Transverse colon (tissue), 4 donors: Measurements from ENCODE around the gene DPYD. TPM values are rescaled to one million over a fixed set of nuclear protein-coding genes. Genes with fewer than 3 reads are reported as not detected.

Source experiments
- DNase-seq: peaks from one replicate; pipeline ENCODE4 v3.0.0-alpha.2; 2019
- H3K27ac ChIP-seq, 4 donors: fragments of 200-600 bp; sonication (generic); 2 replicates each; pipeline ENCODE4 v1.5.1; 2016 to 2018; ENCODE audit warnings: inconsistent platforms in 4 of 4
- H3K27me3 ChIP-seq: fragments of 200-600 bp; sonication (generic); 2 replicates; pipeline ENCODE4 v1.5.1; 2017; ENCODE audit warnings: inconsistent platforms
- H3K36me3 ChIP-seq, 4 donors: fragments of 200-600 bp; sonication (generic); 2 replicates each; pipeline ENCODE4 v1.5.1; 2017 to 2019; ENCODE audit warnings: inconsistent platforms in 4 of 4
- H3K4me1 ChIP-seq, 4 donors: fragments of 200-600 bp; sonication (generic); 2 replicates each; pipeline ENCODE4 v1.5.1; 2017 to 2020; ENCODE audit warnings: inconsistent platforms in 4 of 4
- H3K4me3 ChIP-seq, 4 donors: fragments of 200-600 bp; sonication (generic); 1 replicate in 1 of 4; 2 replicates in 3 of 4; pipeline versions ENCODE4 v1.5.1 to v1.6.1; 2017 to 2019; ENCODE audit warnings: inconsistent platforms in 4 of 4
- H3K9me3 ChIP-seq, 2 donors: fragments of 200-600 bp; sonication (generic); 2 replicates each; pipeline ENCODE4 v1.5.1; 2017 to 2019; ENCODE audit warnings: inconsistent platforms in 2 of 2
- CTCF ChIP-seq, 5 experiments: fragments of 200-600 bp in 3 of 5; fragments of 450-650 bp in 2 of 5; sonication (generic) in 3 of 5; IDR thresholded peaks; 1 replicate in 2 of 5; 2 replicates in 3 of 5; pipeline ENCODE4 v1.5.1; 2016 to 2017; ENCODE audit warnings: antibody characterized with exemption in 5 of 5, inconsistent platforms in 3 of 5, mild to moderate bottlenecking in 2 of 5, moderate library complexity in 1 of 5
- EP300 ChIP-seq: sonication (generic); formaldehyde crosslinking; IDR thresholded peaks from one replicate; pipeline ENCODE4 v1.6.1; 2017; ENCODE audit warnings: antibody characterized with exemption, low read depth
- POLR2A ChIP-seq: fragments of 450-650 bp; IDR thresholded peaks from one replicate; pipeline ENCODE4 v1.6.1; 2016; ENCODE audit warnings: antibody characterized with exemption, mild to moderate bottlenecking, moderate library complexity
- POLR2AphosphoS5 ChIP-seq, 3 donors: sonication (generic); formaldehyde crosslinking; IDR thresholded peaks; one replicate each; pipeline ENCODE4 v1.6.1; 2016; ENCODE audit warnings: antibody characterized with exemption in 3 of 3
- WGBS, 2 donors: methylation state at CpG; one replicate each; pipeline ENCODE4 v1.1.5; 2018; ENCODE audit warnings: low coverage in 1 of 2; 5-methylcytosine and 5-hydroxymethylcytosine counted together
- in situ Hi-C, 4 donors: fragments of 200-750 bp; cut with MboI; loops; one replicate each; pipeline versions ENCODE4 v1.15.0 to v1.15.1; 2017; ENCODE audit warnings: low sequenced_read_pairs in 3 of 4, low pct_ligation_motif_present in 1 of 4, low pct_unique_long_range_greater_than_20kb in 1 of 4
- intact Hi-C: fragments of 100-400 bp; cut with DNase I; formaldehyde crosslinking; loops from one replicate; pipeline ENCODE4 v1.15.1; 2023; ENCODE audit warnings: low total_unique reads
- total RNA-seq, 4 donors: library from RNA; depleted of rRNA; stranded (reverse); fragments of >200 nt; gene quantifications; one replicate each; pipeline ENCODE4 v1.1.0, GENCODE V29; 2016

DPYD gene
- total RNA-seq, 4 donors from 2014 or later = 11.2 to 34.8 (median 26.0) TPM

- TF ChIP-seq CTCF (IDR thresholded peaks at IDR 0.05) = no peak
- TF ChIP-seq POLR2A = no peak
- no peak for TF ChIP-seq POLR2AphosphoS5 (IDR thresholded peaks at IDR 0.05)
- TF ChIP-seq EP300 = no peak
- intact Hi-C loops (no loop called here), in situ Hi-C loops (no loop called here)
- Histone ChIP-seq H3K4me1 (no peaks in the 10 kb centered on the region), H3K27me3 (no peaks in the 10 kb centered on the region), H3K36me3 (no peaks in the 10 kb centered on the region), H3K9me3 (no peaks in the 10 kb centered on the region), H3K27ac (no peak overlapping the region), H3K4me3 (no peak overlapping the region)
- whole genome bisulfite sequencing, 2 donors = 88 to 95% methylated on average over 2 to 3 of the region's 3 CpGs
- DNase-seq = no peak
Measured at GRCh38 chr1:97201641-97202040, 719.2 kb downstream of the DPYD start.

GRCh38 chr1:97200595-97200994 is 720.2 kb downstream of the DPYD start:
- no peaks in the 10 kb centered on the region for H3K27me3 ChIP-seq
- H3K9me3 ChIP-seq = no peaks in the 10 kb centered on the region
- no peak for TF ChIP-seq POLR2AphosphoS5 (IDR thresholded peaks at IDR 0.05)
- no peak for TF ChIP-seq CTCF (IDR thresholded peaks at IDR 0.05)
- TF ChIP-seq EP300 = no peak
- no peak for TF ChIP-seq POLR2A
- H3K27ac ChIP-seq = no peak overlapping the region
- H3K36me3 ChIP-seq = no peaks in the 10 kb centered on the region
- WGBS, 2 donors = 35 to 69% methylated on average over 2 of the region's 2 CpGs
- no peaks in the 10 kb centered on the region for H3K4me1 ChIP-seq
- in situ Hi-C loops (no loop called here), intact Hi-C loops (no loop called here)
- H3K4me3 ChIP-seq = no peak overlapping the region
- no peak for DNase-seq

DNA sequence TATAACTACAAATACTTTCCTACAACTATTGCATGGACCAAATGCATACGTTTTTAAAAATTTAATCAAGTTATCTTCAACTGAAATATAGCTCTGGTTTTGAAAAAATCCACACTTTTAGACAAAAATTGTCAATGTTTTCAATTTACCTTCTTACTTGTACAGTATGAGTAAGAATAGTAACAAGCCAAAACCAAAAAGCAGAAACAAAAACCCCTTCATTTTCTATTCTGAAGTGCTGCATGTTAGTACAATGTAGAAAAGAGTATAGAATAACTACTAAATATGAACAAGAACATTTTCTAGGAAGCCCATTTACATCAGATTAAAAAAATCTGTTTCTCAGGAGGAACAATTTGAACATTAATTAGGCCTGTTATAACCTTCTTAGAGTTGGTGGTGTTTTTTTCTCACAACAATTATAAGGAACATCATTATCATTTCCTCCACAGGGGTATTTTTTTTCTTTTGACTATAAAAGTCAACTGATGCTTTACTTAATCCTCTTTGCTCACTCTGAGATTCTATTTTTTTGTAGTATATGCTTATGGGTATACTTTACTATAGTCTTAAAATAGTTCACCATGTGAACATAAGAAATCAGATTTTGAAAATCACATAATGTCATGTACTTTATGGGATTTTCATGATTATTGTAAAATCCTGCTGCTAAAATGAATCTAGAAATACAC is 723.9 kb downstream of the DPYD start:
- intact Hi-C loops = no loop called here
- 75 to 80% methylated on average over 1 of the region's 1 CpG for WGBS, 2 donors
- H3K4me3 ChIP-seq = no peak overlapping the region
- TF ChIP-seq CTCF (IDR thresholded peaks at IDR 0.05) (no peak), POLR2A (no peak)
- no peak overlapping the region for H3K27ac ChIP-seq
- H3K9me3 ChIP-seq = no peaks in the 10 kb centered on the region
- H3K36me3 ChIP-seq = no peaks in the 10 kb centered on the region
- DNase-seq = no peak
- no peaks in the 10 kb centered on the region for H3K4me1 ChIP-seq
- H3K27me3 ChIP-seq = no peaks in the 10 kb centered on the region
- in situ Hi-C loops = no loop called here

DNA sequence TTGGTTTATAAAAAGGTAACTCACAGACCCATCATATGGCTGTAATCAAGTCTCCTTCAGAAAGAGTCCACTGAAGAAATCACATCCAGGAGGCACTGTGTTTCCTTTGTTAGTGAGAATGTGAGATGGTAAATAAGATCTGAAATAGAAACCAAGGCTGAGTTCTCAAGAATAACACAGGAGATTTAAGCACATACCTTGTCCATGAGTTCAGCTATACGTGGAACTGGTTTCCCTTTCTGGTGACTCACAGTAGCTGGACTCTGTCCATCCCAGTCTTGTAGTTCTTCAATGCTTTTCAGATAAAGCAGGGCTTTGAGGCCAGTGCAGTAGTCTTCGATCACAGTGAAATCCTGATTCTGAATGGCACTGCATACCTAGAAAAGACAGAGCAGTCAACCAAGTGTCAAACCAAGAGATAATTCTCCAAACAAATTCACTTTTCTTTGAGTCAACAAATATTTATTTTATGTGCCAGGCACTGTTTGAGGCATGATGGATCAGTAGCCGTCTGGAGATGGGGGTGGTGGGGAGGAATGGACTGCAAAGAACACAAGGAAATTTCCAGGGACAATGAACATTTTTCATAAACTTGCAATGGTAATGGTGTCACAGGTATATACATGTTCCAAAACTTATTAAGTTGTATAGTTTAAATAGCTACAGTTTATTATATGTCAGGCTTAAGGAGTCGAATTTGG is 727.8 kb downstream of the DPYD start:
- no peaks in the 10 kb centered on the region for H3K9me3 ChIP-seq
- TF ChIP-seq POLR2A = no peak
- no peak for DNase-seq
- no peaks in the 10 kb centered on the region for H3K4me1 ChIP-seq
- no peak overlapping the region for H3K27ac ChIP-seq
- in situ Hi-C loops (no loop called here), intact Hi-C loops (no loop called here)
- H3K36me3 ChIP-seq = no peaks in the 10 kb centered on the region
- WGBS, 2 donors = 58% methylated on average over 4 of the region's 4 CpGs
- no peaks in the 10 kb centered on the region for H3K27me3 ChIP-seq
- no peak overlapping the region for H3K4me3 ChIP-seq

DNA sequence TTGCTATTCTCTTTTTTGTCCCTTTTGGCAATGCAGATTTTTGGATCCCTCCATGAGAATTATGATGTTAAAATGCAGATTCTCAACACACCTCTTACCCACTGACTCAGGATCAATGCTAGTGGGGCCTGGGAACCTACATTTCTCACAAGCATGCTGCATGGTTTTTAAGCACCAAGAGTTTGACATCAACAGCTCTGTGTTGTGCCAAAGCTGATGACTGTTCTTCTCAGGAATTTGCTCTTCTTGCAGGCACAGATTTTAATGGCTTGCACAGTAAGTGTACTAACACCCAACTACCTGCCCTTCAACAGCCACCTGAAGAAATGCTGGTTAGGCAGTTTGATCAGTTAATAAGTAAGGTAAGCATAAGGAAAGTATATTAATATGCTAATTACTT is 730.5 kb downstream of the DPYD start:
- Histone ChIP-seq H3K27me3 (no peaks in the 10 kb centered on the region), H3K9me3 (no peaks in the 10 kb centered on the region), H3K4me1 (no peaks in the 10 kb centered on the region), H3K36me3 (no peaks in the 10 kb centered on the region), H3K27ac (no peak overlapping the region), H3K4me3 (no peak overlapping the region)
- no peak for DNase-seq
- intact Hi-C loops (no loop called here), in situ Hi-C loops (no loop called here)
- TF ChIP-seq CTCF (IDR thresholded peaks at IDR 0.05) (no peak), POLR2A (no peak), POLR2AphosphoS5 (IDR thresholded peaks at IDR 0.05) (no peak), EP300 (no peak)
